Bronchial epithelial cell (primary cell): ENCODE data around the gene ARL3. TPM values are rescaled to one million over a fixed set of nuclear protein-coding genes. Genes with fewer than 3 reads are reported as not detected.

Experiments used
- DNase-seq: peaks from one replicate; pipeline ENCODE4 v3.0.0-alpha.2; 2010; ENCODE audit warnings: low read depth
- FAIRE-seq: peaks from 2 replicates; lab custom pipeline; 2011; peaks lifted over from hg19 to GRCh38; lab: Jason Lieb, UNC
- H3K27me3 ChIP-seq: 2 replicates; pipeline ENCODE4 v1.5.1; 2011; ENCODE audit warnings: low read length; ENCODE audit not compliant: control insufficient read depth, insufficient read depth
- H3K36me3 ChIP-seq: 2 replicates; pipeline ENCODE4 v1.5.1; 2011; ENCODE audit warnings: low read length; ENCODE audit not compliant: control insufficient read depth, insufficient read depth
- H3K4me3 ChIP-seq: 2 replicates; pipeline ENCODE4 v1.5.1; 2011; ENCODE audit warnings: mild to moderate bottlenecking, low read depth, low read length, control low read depth
- CTCF ChIP-seq: IDR thresholded peaks from 2 replicates; pipeline ENCODE4 v1.5.1; 2011; ENCODE audit warnings: mild to moderate bottlenecking, moderate library complexity, low read length, control low read depth, inconsistent platforms; ENCODE audit not compliant: insufficient read depth, severe bottlenecking
- total RNA-seq: library from RNA; depleted of rRNA; stranded (reverse); fragments of >200 nt; gene quantifications from 2 replicates; pipeline ENCODE4 v1.2.1, GENCODE V29; 2014

Gene ARL3
- total RNA-seq, 1 donor from 2014 or later = 4.7 TPM

GRCh38 chr10:102630663-102631062, 83.5 kb downstream of the ARL3 start:
- Histone ChIP-seq H3K4me3 (no peak overlapping the region), H3K27me3 (no peaks in the 10 kb centered on the region), H3K36me3 (peaks cover 2% of the 10 kb centered on the region)
- TF ChIP-seq CTCF = no peak
- DNase-seq = no peak
- FAIRE-seq = no peak

- Histone ChIP-seq H3K27me3 (no peaks in the 10 kb centered on the region), H3K4me3 (no peak overlapping the region), H3K36me3 (peaks cover 2% of the 10 kb centered on the region)
- DNase-seq = peak; percentile 72
- FAIRE-seq = peak; percentile 13
- TF ChIP-seq CTCF = no peak
Measured at GRCh38 chr10:102629661-102630614, 84.3 kb downstream of the ARL3 start.

- DNase-seq = no peak
Measured at GRCh38 chr10:102628451-102628911, 85.7 kb downstream of the ARL3 start.

GRCh38 chr10:102627736-102628293, 86.4 kb downstream of the ARL3 start:
- peaks cover 2% of the 10 kb centered on the region for H3K36me3 ChIP-seq
- no peaks in the 10 kb centered on the region for H3K27me3 ChIP-seq
- peak; percentile 59 for DNase-seq
- no peak for TF ChIP-seq CTCF
- no peak overlapping the region for H3K4me3 ChIP-seq
- no peak for FAIRE-seq

More at GRCh38 chr10:102628451-102628911, 85.7 kb downstream of the ARL3 start:
- Histone ChIP-seq H3K27me3 (no peaks in the 10 kb centered on the region), H3K36me3 (peaks cover 2% of the 10 kb centered on the region), H3K4me3 (no peak overlapping the region)
- no peak for TF ChIP-seq CTCF
- no peak for FAIRE-seq

GRCh38 chr10:102627291-102627735, 86.9 kb downstream of the ARL3 start:
- Histone ChIP-seq H3K36me3 (peaks cover 2% of the 10 kb centered on the region), H3K4me3 (no peak overlapping the region), H3K27me3 (no peaks in the 10 kb centered on the region)
- no peak for TF ChIP-seq CTCF
- peak; percentile 39 for DNase-seq
- FAIRE-seq = no peak
